Thyroid gland (tissue), 4 donors: Measurements from ENCODE around the gene BRIP1.

Experiments
- POLR2A ChIP-seq, 2 donors: fragments of 450-650 bp; IDR thresholded peaks; one replicate each; pipeline ENCODE4 v1.6.1; 2017; ENCODE audit warnings: antibody characterized with exemption in 2 of 2, mild to moderate bottlenecking in 2 of 2, moderate library complexity in 1 of 2
- TF ChIP-seq, protein P1 (sequence below), 6 experiments: fragments of 200-600 bp in 3 of 6; fragments of 450-650 bp in 3 of 6; sonication (generic) in 3 of 6; IDR thresholded peaks; one replicate each; pipeline ENCODE4 v1.5.1; 2016 to 2019; ENCODE audit warnings: antibody characterized with exemption in 6 of 6, mild to moderate bottlenecking in 2 of 6, inconsistent platforms in 1 of 6, moderate library complexity in 1 of 6

DNA sequence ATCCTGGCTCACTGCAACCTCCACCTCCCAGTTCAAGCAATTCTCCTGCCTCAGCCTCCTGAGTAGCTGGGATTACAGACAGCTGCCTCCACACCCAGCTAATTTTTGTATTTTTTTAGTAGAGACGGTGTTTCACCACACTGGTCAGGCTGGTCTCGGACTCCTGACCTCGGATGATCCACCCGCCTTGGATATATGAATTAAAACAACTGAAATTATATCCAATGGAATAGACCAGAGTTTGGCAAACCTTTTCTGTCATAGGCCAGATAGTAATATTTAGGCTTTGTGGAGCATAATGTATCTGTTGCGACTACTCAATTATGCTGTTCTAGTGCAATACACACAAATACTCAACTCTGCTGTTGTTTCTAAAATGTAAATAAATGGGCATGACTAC, 178.5 kb downstream of the BRIP1 start:
- TF ChIP-seq POLR2A (IDR thresholded peaks at IDR 0.05): no peak
- TF ChIP-seq, protein P1, sequence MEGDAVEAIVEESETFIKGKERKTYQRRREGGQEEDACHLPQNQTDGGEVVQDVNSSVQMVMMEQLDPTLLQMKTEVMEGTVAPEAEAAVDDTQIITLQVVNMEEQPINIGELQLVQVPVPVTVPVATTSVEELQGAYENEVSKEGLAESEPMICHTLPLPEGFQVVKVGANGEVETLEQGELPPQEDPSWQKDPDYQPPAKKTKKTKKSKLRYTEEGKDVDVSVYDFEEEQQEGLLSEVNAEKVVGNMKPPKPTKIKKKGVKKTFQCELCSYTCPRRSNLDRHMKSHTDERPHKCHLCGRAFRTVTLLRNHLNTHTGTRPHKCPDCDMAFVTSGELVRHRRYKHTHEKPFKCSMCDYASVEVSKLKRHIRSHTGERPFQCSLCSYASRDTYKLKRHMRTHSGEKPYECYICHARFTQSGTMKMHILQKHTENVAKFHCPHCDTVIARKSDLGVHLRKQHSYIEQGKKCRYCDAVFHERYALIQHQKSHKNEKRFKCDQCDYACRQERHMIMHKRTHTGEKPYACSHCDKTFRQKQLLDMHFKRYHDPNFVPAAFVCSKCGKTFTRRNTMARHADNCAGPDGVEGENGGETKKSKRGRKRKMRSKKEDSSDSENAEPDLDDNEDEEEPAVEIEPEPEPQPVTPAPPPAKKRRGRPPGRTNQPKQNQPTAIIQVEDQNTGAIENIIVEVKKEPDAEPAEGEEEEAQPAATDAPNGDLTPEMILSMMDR (IDR thresholded peaks at IDR 0.05): no peak
